Measurements from ENCODE around the gene LMNTD2.

Gene LMNTD2

GRCh38 chr11:506995-507726 lies 53.4 kb downstream of the LMNTD2 start, which contains the start of gene RNH1:
Gene RNH1 (minus strand): TSS chr11:507242. CDS start chr11:502162, 5,080 bp downstream.
- POLR2A ChIA-PET = interaction anchor here (1.2 to 1.5 kb wide), 4 partner anchors 9 to 312 kb away, joined by 3 to 5 read pairs (median 4); partner anchors contain the start of genes HRAS and PNPLA2
- DNase-seq (ENCODE audit: extremely low spot score) = peak; percentile 100
- no peak for TF ChIP-seq CTCF (IDR thresholded peaks at IDR 0.05; ENCODE audit: control extremely low read depth, extremely low read depth, low read depth, missing control alignments)
- CTCF ChIA-PET = interaction anchor here (1.6 to 7.2 kb wide), 2 partner anchors 11 to 58 kb away, joined by 6 to 55 read pairs; partner anchors contain the start of gene PTDSS2

GRCh38 chr11:506238-506994 lies 54.1 kb downstream of the LMNTD2 start:
- ChIA-PET CTCF (interaction anchor here (1.6 to 7.2 kb wide), 2 partner anchors 12 to 57 kb away, joined by 6 to 55 read pairs; partner anchors contain the start of gene PTDSS2), POLR2A (interaction anchor here (1.2 to 1.3 kb wide), 3 partner anchors 29 to 313 kb away, joined by 3 to 5 read pairs (median 4); partner anchors contain the start of genes HRAS and PNPLA2)
- TF ChIP-seq CTCF (IDR thresholded peaks at IDR 0.05; ENCODE audit: control extremely low read depth, extremely low read depth, low read depth, missing control alignments) = no peak
- DNase-seq (ENCODE audit: extremely low spot score) = peak; percentile 99

- POLR2A ChIA-PET = interaction anchor here (0.6 kb wide), 1 partner anchor 539 kb away, joined by 3 read pairs; no protein-coding TSS in a partner anchor
- CTCF ChIA-PET = interaction anchor here (1.1 to 7.2 kb wide), 4 partner anchors 14 to 71 kb away, joined by 3 to 55 read pairs (median 5); no protein-coding TSS in a partner anchor
- no peak for TF ChIP-seq CTCF (IDR thresholded peaks at IDR 0.05; ENCODE audit: control extremely low read depth, extremely low read depth, low read depth, missing control alignments)
- no peak for DNase-seq (ENCODE audit: extremely low spot score)
These were observed 55.6 kb downstream of the LMNTD2 start for GRCh38 chr11:504994-505344.

Data from GM10248 (cell line).